Activated CD4-positive, alpha-beta T cell treated with anti-CD3 and anti-CD28 coated beads, Interleukin-2, Interleukin-4, amounts not matched to agents 100 ng/mL and 50 ng/mL, durations not matched to agents 16 hours and 8 hours (primary cell): ENCODE measurements around the gene GPC1.

Experiments
- DNase-seq: peaks from one replicate; pipeline ENCODE4 v3.0.0-alpha.2; 2020; ENCODE audit warnings: low spot score

The GPC1 gene

GRCh38 chr2:240445961-240446663 lies 10.6 kb downstream of the GPC1 start:
- no peak for DNase-seq

- DNase-seq, result no peak
Measured at GRCh38 chr2:240446664-240447175, 11.3 kb downstream of the GPC1 start.

- DNase-seq, result no peak
Measured at GRCh38 chr2:240447331-240447730, 11.9 kb downstream of the GPC1 start.

GRCh38 chr2:240447934-240448333 lies 12.5 kb downstream of the GPC1 start:
- no peak for DNase-seq

GRCh38 chr2:240448387-240449274 lies 13.2 kb downstream of the GPC1 start:
- DNase-seq, result no peak

- no peak for DNase-seq
Measured at GRCh38 chr2:240449764-240450531, 14.5 kb downstream of the GPC1 start.

GRCh38 chr2:240450532-240451107 lies 15.2 kb downstream of the GPC1 start:
- DNase-seq, result no peak

GRCh38 chr2:240451108-240451611 lies 15.7 kb downstream of the GPC1 start:
- no peak for DNase-seq

GRCh38 chr2:240451791-240452461 lies 16.5 kb downstream of the GPC1 start:
- no peak for DNase-seq

GRCh38 chr2:240452462-240453256 lies 17.2 kb downstream of the GPC1 start:
- DNase-seq, result no peak

- no peak for DNase-seq
Measured at GRCh38 chr2:240453461-240454105, 18.1 kb downstream of the GPC1 start.

- DNase-seq, result no peak
Measured at GRCh38 chr2:240454106-240454901, 18.8 kb downstream of the GPC1 start.

GRCh38 chr2:240455272-240455646 lies 19.8 kb downstream of the GPC1 start:
- no peak for DNase-seq

GRCh38 chr2:240455647-240456446 lies 20.4 kb downstream of the GPC1 start:
- DNase-seq, result no peak

GRCh38 chr2:240456447-240457222 lies 21.2 kb downstream of the GPC1 start:
- no peak for DNase-seq

- DNase-seq, result no peak
Measured at GRCh38 chr2:240457223-240458043, 22.0 kb downstream of the GPC1 start.
